K562 (cell line): ENCODE results near the gene MTMR12. TPM values are rescaled to one million over a fixed set of nuclear protein-coding genes. Genes with fewer than 3 reads are reported as not detected.
A peak's percentile ranks its signal among the peaks of the same experiment; 100 is the strongest.

Experiments
- ATAC-seq: fragments of 200-7000 bp; cut with Tn5 transposase; 3 replicates; pipeline ENCODE4 v1.9.1; 2020; ENCODE audit warnings: moderate library complexity
- BruUV-seq: library from RNA; stranded (reverse); fragments of 400-500 nt; replicated peaks from 2 replicates; lab custom pipeline; 2021; lab: Mats Ljungman, UMichigan
- CTCF ChIA-PET: fragments of 300-600 bp; formaldehyde crosslinking; extraction: SDS; loops from one replicate; lab custom pipeline; 2021; ENCODE audit warnings: low intra/inter-chr PET ratio; lab: Yijun Ruan, JAX
- POLR2A ChIA-PET: fragments of 300-600, 350-650 bp; sonication (Branson Sonifier 250); formaldehyde crosslinking; extraction: SDS; loops from one replicate; lab custom pipeline; 2021; ENCODE audit warnings: antibody characterized with exemption, inconsistent platforms; lab: Yijun Ruan, JAX
- DNase-seq, 4 experiments: peaks; one replicate each; pipeline versions ENCODE4 v3.0.0 to v3.0.0-alpha.2; 2011 to 2018; ENCODE audit warnings: low spot score in 3 of 4, mixed read lengths in 3 of 4; ENCODE audit errors: extremely low read depth in 1 of 4
- FAIRE-seq: peaks from 2 replicates; lab custom pipeline; 2011; peaks lifted over from hg19 to GRCh38; lab: Jason Lieb, UNC
- H2AFZ ChIP-seq: 2 replicates; pipeline ENCODE4 v1.6.0; 2011; ENCODE audit warnings: low read depth, low read length, control low read depth, inconsistent platforms
- H3K27ac ChIP-seq: fragments of 200-600 bp; 3 replicates; pipeline ENCODE4 v1.8.0; 2011; ENCODE audit warnings: low read depth, mild to moderate bottlenecking, control low read depth, inconsistent platforms, low read length, moderate library complexity, mixed read lengths; ENCODE audit errors: extremely low read depth
- H3K27me3 ChIP-seq, 2 experiments: fragments of 300-600 bp in 1 of 2; 2 replicates in 1 of 2; 3 replicates in 1 of 2; pipeline versions ENCODE4 v1.6.0 to v1.8.0; 2011; ENCODE audit warnings: inconsistent platforms in 2 of 2, low read length in 2 of 2, mild to moderate bottlenecking in 1 of 2, mixed read lengths in 1 of 2, moderate library complexity in 1 of 2; ENCODE audit not compliant: control insufficient read depth in 2 of 2, insufficient read depth in 2 of 2
- H3K36me3 ChIP-seq: fragments of 300-600 bp; 3 replicates; pipeline ENCODE4 v1.8.0; 2011; ENCODE audit warnings: mild to moderate bottlenecking, low read length, inconsistent platforms; ENCODE audit not compliant: control insufficient read depth, insufficient read depth
- H3K4me1 ChIP-seq, 2 experiments: fragments of 200-600 bp in 1 of 2; replicated peaks in 1 of 2; 2 replicates in 1 of 2; 3 replicates in 1 of 2; pipeline versions ENCODE4 v1.5.1 to v1.8.0; 2011; ENCODE audit warnings: inconsistent platforms in 2 of 2, low read length in 2 of 2, mild to moderate bottlenecking in 1 of 2, mixed read lengths in 1 of 2, moderate library complexity in 1 of 2; ENCODE audit not compliant: control insufficient read depth in 2 of 2, insufficient read depth in 2 of 2
- H3K4me2 ChIP-seq: 2 replicates; pipeline ENCODE4 v1.6.1; 2011; ENCODE audit warnings: low read length, control low read depth, inconsistent platforms, mixed read lengths; ENCODE audit not compliant: insufficient read depth
- H3K4me3 ChIP-seq: fragments of 200-600 bp; sonication (generic), shearing (Covaris generic); 2 replicates; pipeline ENCODE4 v1.5.1; 2016; ENCODE audit warnings: control low read depth, inconsistent platforms
- H3K79me2 ChIP-seq: fragments of 200-600 bp; 3 replicates; pipeline ENCODE4 v1.8.0; 2011; ENCODE audit warnings: low read length, inconsistent platforms; ENCODE audit not compliant: control insufficient read depth, insufficient read depth
- H3K9ac ChIP-seq, 2 experiments: 2 replicates each; pipeline versions ENCODE4 v1.6.0 to v1.6.1; 2011; ENCODE audit warnings: low read depth in 2 of 2, low read length in 2 of 2, control low read depth in 1 of 2, inconsistent platforms in 1 of 2, mild to moderate bottlenecking in 1 of 2, mixed read lengths in 1 of 2; ENCODE audit not compliant: insufficient read depth in 1 of 2
- H3K9me1 ChIP-seq: one replicate; pipeline ENCODE4 v1.6.0; 2011; ENCODE audit warnings: inconsistent platforms, mild to moderate bottlenecking, low read length, moderate library complexity; ENCODE audit not compliant: control insufficient read depth, insufficient read depth
- H3K9me3 ChIP-seq: replicated peaks from 2 replicates; pipeline ENCODE4 v1.5.1; 2011; ENCODE audit warnings: low read depth, low read length, inconsistent platforms; ENCODE audit not compliant: control insufficient read depth, insufficient read depth
- H4K20me1 ChIP-seq: replicated peaks from 2 replicates; pipeline ENCODE4 v1.6.1; 2011; ENCODE audit warnings: low read length, inconsistent platforms, mixed read lengths; ENCODE audit not compliant: control insufficient read depth, insufficient read depth
- ARID1B ChIP-seq: fragments of 450-650 bp; IDR thresholded peaks from 2 replicates; pipeline ENCODE4 v1.6.1; 2016; ENCODE audit warnings: antibody characterized with exemption, mild to moderate bottlenecking, inconsistent platforms
- BRF1 ChIP-seq: IDR thresholded peaks from 3 replicates; pipeline ENCODE4 v1.6.1; 2011; ENCODE audit warnings: borderline replicate concordance, mild to moderate bottlenecking; ENCODE audit not compliant: insufficient read length; ENCODE audit errors: extremely low read depth
- CREB3L1 ChIP-seq: fragments of 450-650 bp; IDR thresholded peaks from 2 replicates; pipeline ENCODE4 v1.6.1; 2014; ENCODE audit warnings: low read depth, mild to moderate bottlenecking, moderate library complexity, borderline replicate concordance
- EP400 ChIP-seq: fragments of 450-650 bp; IDR thresholded peaks from 2 replicates; pipeline ENCODE4 v1.6.1; 2017; ENCODE audit warnings: antibody characterized with exemption, mild to moderate bottlenecking, moderate library complexity
- GTF2F1 ChIP-seq: IDR thresholded peaks from 2 replicates; pipeline ENCODE4 v1.6.1; 2011; ENCODE audit warnings: low read depth, low read length, improper control_type of control experiment
- HNRNPLL ChIP-seq: fragments of 200-400 bp; formaldehyde crosslinking; IDR thresholded peaks from 2 replicates; pipeline ENCODE4 v1.6.1; 2017; ENCODE audit warnings: low read length, low read depth, mild to moderate bottlenecking; ENCODE audit not compliant: poor library complexity, severe bottlenecking
- TCF3 ChIP-seq: sonication (generic); formaldehyde crosslinking; IDR thresholded peaks from 2 replicates; pipeline ENCODE4 v1.4.0; 2020; ENCODE audit warnings: mild to moderate bottlenecking, missing genetic modification reagents
- THRB ChIP-seq: fragments of 450-650 bp; formaldehyde crosslinking; conservative IDR thresholded peaks from 2 replicates; pipeline ENCODE4 v1.4.0; 2022; ENCODE audit warnings: mild to moderate bottlenecking, missing genetic modification characterization
- XRCC5 ChIP-seq: fragments of 200-400 bp; formaldehyde crosslinking; IDR thresholded peaks from 2 replicates; pipeline ENCODE4 v1.6.1; 2017; ENCODE audit warnings: low read depth, mild to moderate bottlenecking, low read length
- WGBS: fragments of 100-300 bp; shearing (Covaris generic); methylation state at CpG from one replicate; pipeline ENCODE4 v1.1.6; 2016; ENCODE audit warnings: low coverage, mixed read lengths; ENCODE audit not compliant: insufficient coverage; ENCODE audit errors: missing lambda C conversion rate; 5-methylcytosine and 5-hydroxymethylcytosine counted together
- in situ Hi-C: fragments of 300-500 bp; cut with MboI; formaldehyde crosslinking; loops from 4 replicates; pipeline ENCODE4 v1.15.0; 2018; ENCODE audit warnings: inconsistent platforms, mixed read lengths
- intact Hi-C: fragments of 100-400 bp; cut with micrococcal nuclease; formaldehyde crosslinking; loops from 2 replicates; pipeline ENCODE4 v1.14.2; 2022
- polyA plus RNA-seq, 8 experiments: library from polyadenylated mRNA; depleted of rRNA in 4 of 8; stranded (reverse) in 5 of 8; unstranded in 3 of 8; fragments of >200 nt; fragmentation: Nextera tagmentation in 2 of 8; fragmentation: Illumina TruSeq in 1 of 8; extraction: Ambion mirVana in 2 of 8; extraction: Trizol in 1 of 8; gene quantifications; 2 replicates each; pipeline versions ENCODE4 v1.2.1 to v1.2.3, GENCODE V29; 2011 to 2014; ENCODE audit warnings: inconsistent platforms in 1 of 8, missing spikeins in 1 of 8
- total RNA-seq, 7 experiments: library from RNA; depleted of rRNA in 6 of 7; stranded (reverse); fragments of >200 nt in 6 of 7; fragmentation: Illumina TruSeq in 2 of 7; extraction: Trizol in 2 of 7; gene quantifications; 2 replicates each; pipeline versions ENCODE4 v1.2.1 to v1.2.3, GENCODE V29; 2011 to 2021; ENCODE audit warnings: low replicate concordance in 1 of 7
- TF ChIP-seq, protein P1 (sequence below): fragments of 200-800 bp; sonication (Bioruptor generic); IDR thresholded peaks from 2 replicates; pipeline ENCODE4 v1.6.1; 2017; ENCODE audit warnings: missing genetic modification characterization, missing compliant biosample characterization
- TF ChIP-seq, protein P2 (sequence below): sonication (generic); formaldehyde crosslinking; IDR thresholded peaks from 2 replicates; pipeline ENCODE4 v1.9.0; 2022; ENCODE audit warnings: mild to moderate bottlenecking, missing genetic modification reagents

MTMR12 gene
- total and polyA plus RNA-seq, 9 of the 15 experiments (the other 6 are each of a cell fraction or from before 2014, with no cell fraction given): 4.0 to 28.7 (median 17.1) TPM

DNA sequence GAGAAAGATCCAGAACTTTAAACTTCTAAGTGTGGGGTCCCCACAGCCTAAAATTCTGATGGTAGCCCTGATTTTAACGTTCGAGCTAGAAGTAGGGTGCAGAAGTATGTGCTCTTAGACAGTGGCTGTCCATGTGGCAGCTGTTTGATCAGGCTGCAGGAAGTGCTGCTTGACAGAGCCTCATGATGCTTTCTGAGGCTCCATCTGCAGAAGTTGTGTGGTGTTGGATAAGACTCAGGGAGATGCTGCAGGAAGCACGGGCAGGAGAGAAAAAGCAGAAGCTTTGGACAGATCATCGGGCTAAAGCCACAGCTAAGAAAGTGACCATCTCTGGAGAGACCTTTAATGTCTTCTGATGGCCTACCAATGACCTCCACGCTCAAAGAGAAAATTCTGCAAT lies 8.1 kb downstream of the MTMR12 start (continued):
- TF ChIP-seq, protein P1, sequence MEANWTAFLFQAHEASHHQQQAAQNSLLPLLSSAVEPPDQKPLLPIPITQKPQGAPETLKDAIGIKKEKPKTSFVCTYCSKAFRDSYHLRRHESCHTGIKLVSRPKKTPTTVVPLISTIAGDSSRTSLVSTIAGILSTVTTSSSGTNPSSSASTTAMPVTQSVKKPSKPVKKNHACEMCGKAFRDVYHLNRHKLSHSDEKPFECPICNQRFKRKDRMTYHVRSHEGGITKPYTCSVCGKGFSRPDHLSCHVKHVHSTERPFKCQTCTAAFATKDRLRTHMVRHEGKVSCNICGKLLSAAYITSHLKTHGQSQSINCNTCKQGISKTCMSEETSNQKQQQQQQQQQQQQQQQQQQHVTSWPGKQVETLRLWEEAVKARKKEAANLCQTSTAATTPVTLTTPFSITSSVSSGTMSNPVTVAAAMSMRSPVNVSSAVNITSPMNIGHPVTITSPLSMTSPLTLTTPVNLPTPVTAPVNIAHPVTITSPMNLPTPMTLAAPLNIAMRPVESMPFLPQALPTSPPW (CRISPR knock-in tag): no peak
- peak; percentile 26 for TF ChIP-seq TCF3 (CRISPR knock-in tag)
- TF ChIP-seq, protein P2, sequence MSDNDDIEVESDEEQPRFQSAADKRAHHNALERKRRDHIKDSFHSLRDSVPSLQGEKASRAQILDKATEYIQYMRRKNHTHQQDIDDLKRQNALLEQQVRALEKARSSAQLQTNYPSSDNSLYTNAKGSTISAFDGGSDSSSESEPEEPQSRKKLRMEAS (CRISPR knock-in tag): peak; percentile 57

DNA sequence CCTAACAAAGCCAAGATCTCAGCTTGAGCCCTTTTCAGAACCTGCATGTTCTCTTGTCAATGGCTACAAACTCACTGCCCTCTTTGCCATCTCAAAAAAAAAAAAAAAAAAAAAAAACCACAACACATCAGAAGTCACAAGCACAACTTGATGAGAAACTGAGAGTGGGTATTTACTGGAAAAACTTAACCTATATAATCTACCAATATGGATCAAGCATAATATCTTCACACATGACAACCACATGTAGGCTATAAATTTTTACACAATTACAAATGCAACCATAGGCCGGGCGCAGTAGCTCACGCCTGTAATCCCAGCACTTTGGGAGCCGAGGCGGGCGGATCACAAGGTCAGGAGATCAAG lies 9.0 kb downstream of the MTMR12 start:
- H3K4me2 ChIP-seq: no peak overlapping the region
- peaks cover 6% of the 10 kb centered on the region; the same call in 2 of the 3 replicates for H3K36me3 ChIP-seq
- no peak overlapping the region for H3K9ac ChIP-seq
- H4K20me1 ChIP-seq: no peaks in the 10 kb centered on the region
- H2AFZ ChIP-seq: no peak overlapping the region
- FAIRE-seq (no peak), DNase-seq (no peak), ATAC-seq (no peak)
- H3K9me3 ChIP-seq: no peaks in the 10 kb centered on the region
- BruUV-seq: no TSS peak
- intact Hi-C loops: no loop called here
- no peak overlapping the region for H3K4me3 ChIP-seq
- H3K9me1 ChIP-seq: no peaks in the 10 kb centered on the region
- TF ChIP-seq XRCC5: no peak
- no peak for TF ChIP-seq THRB (CRISPR knock-in tag)
- no peak for TF ChIP-seq BRF1
- TF ChIP-seq EP400: no peak
- no peak for TF ChIP-seq HNRNPLL
- TF ChIP-seq CREB3L1: no peak
- no peak for TF ChIP-seq GTF2F1
- TF ChIP-seq ARID1B: no peak
- ChIA-PET POLR2A (no interaction called here), CTCF (no interaction called here)
- no peaks in the 10 kb centered on the region for H3K27me3 ChIP-seq
- no peak overlapping the region for H3K27ac ChIP-seq
- H3K4me1 ChIP-seq: peaks cover 0 to 2% of the 10 kb centered on the region in 2 experiments; a peak in 4 of 5 replicates
- in situ Hi-C loops: no loop called here
- H3K79me2 ChIP-seq: peaks cover 72% of the 10 kb centered on the region
- 90% methylated on average over 6 of the region's 6 CpGs for WGBS
